ENCODE measurements around the gene HOXB3.

The HOXB3 gene

DNA sequence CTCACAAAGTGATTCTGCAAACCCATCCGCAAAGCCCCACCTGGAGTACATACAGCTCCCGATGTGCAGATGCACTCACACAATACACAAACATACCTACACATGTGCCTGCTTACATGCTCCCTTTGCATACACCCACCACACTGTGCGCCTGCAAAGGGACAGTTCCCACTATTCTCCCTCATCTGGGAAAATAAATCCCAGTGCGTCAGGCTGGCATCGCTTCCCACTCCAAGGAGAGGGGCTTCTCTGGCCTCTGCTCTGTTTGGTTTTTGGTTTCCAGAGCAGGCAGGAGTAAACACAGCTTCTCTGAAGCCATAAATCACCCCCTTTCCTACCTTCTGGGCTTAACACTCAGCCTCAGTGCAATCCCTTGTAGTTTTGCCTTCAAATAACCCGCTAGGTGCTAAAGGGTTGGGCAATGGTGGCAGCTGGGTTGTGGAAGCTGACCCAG lies 26.6 kb downstream of the HOXB3 start:
- no peaks in the 10 kb centered on the region for H3K9me3 ChIP-seq (ENCODE audit: control insufficient read depth, low read length)
- no peak overlapping the region for H3K4me3 ChIP-seq (ENCODE audit: low read length)
- no peak overlapping the region for H3K9ac ChIP-seq (ENCODE audit: low read length)
- peaks cover 38% of the 10 kb centered on the region for H3K4me1 ChIP-seq (ENCODE audit: control insufficient read depth, insufficient read depth, low read length)
- no peaks in the 10 kb centered on the region for H3K36me3 ChIP-seq (ENCODE audit: control insufficient read depth, insufficient read depth, low read length)
- H3K27me3 ChIP-seq (ENCODE audit: control insufficient read depth, insufficient read depth, low read length) = peaks cover 92% of the 10 kb centered on the region

DNA sequence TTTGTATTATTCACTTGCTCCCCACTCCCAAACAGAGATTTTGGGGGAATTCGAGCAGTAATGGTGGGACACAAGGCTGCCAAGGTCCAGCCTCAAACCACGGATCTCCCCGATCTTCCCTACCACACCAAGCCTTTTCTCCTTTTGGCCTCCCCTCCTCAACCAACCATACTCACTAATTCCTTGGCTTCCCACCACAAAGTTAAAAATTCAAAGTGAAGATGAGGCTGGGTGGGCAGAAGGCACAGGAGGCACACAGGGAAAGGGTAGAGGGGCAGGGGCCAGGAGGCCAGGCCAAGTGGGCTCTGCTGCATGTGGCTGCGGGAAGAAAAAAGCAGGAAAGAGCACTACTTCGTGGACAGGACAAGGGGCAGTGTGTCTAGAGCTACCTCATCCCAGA lies 27.1 kb downstream of the HOXB3 start:
- no peak overlapping the region for H3K9ac ChIP-seq (ENCODE audit: low read length)

DNA sequence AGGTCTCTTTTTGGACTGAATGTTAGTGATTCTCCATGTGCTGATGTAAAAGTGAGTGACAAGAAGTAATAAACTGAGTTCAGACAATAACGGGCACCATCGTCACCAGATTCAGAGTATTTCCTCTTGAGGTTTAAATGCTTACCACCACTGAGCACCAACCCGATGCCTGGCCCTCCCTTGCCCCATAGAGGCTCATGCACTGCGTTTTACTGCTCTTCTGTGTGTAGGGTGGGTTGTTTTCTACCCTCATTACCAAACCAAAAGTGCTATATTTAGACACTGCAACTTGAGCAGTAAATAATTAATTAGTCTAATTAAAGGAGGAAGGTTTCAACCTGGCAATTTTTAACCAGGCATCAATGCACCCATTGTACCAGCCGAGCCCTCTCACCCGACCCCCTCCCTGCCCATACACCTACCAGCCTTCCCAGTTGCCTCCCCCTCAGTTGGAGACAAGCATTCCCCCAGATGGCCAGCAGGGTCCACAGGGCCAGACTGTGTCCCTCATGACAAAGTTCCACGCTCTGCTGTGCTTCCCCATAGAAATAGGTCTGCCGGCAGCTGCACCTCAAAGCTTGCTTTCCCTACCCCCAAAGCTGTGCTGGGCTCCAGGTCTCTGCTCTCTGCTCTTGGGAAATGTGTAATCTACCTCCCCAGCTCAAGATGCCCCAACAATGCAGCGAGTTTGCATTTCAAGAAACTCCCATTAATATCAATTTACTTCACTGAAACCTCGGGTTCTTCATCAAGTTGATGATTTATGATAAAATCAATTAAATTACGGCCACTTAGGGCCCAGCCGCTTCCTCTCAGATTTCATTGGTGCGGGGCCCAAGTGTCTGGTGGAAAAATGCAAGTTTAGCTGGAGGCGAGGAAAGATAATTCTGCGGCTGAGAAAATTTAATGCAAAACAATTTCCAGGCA lies 27.9 kb downstream of the HOXB3 start:
- Histone ChIP-seq H3K36me3 (ENCODE audit: control insufficient read depth, insufficient read depth, low read length) (no peaks in the 10 kb centered on the region), H3K27me3 (ENCODE audit: control insufficient read depth, insufficient read depth, low read length) (peaks cover 92% of the 10 kb centered on the region), H3K4me1 (ENCODE audit: control insufficient read depth, insufficient read depth, low read length) (peaks cover 34% of the 10 kb centered on the region), H3K9ac (ENCODE audit: low read length) (no peak overlapping the region), H3K9me3 (ENCODE audit: control insufficient read depth, low read length) (no peaks in the 10 kb centered on the region), H3K4me3 (ENCODE audit: low read length) (no peak overlapping the region)

More for the DNA sequence above, 27.1 kb downstream of the HOXB3 start:
- peaks cover 92% of the 10 kb centered on the region for H3K27me3 ChIP-seq (ENCODE audit: control insufficient read depth, insufficient read depth, low read length)
- no peaks in the 10 kb centered on the region for H3K9me3 ChIP-seq (ENCODE audit: control insufficient read depth, low read length)
- no peaks in the 10 kb centered on the region for H3K36me3 ChIP-seq (ENCODE audit: control insufficient read depth, insufficient read depth, low read length)
- no peak overlapping the region for H3K4me3 ChIP-seq (ENCODE audit: low read length)
- peaks cover 37% of the 10 kb centered on the region for H3K4me1 ChIP-seq (ENCODE audit: control insufficient read depth, insufficient read depth, low read length)

DNA sequence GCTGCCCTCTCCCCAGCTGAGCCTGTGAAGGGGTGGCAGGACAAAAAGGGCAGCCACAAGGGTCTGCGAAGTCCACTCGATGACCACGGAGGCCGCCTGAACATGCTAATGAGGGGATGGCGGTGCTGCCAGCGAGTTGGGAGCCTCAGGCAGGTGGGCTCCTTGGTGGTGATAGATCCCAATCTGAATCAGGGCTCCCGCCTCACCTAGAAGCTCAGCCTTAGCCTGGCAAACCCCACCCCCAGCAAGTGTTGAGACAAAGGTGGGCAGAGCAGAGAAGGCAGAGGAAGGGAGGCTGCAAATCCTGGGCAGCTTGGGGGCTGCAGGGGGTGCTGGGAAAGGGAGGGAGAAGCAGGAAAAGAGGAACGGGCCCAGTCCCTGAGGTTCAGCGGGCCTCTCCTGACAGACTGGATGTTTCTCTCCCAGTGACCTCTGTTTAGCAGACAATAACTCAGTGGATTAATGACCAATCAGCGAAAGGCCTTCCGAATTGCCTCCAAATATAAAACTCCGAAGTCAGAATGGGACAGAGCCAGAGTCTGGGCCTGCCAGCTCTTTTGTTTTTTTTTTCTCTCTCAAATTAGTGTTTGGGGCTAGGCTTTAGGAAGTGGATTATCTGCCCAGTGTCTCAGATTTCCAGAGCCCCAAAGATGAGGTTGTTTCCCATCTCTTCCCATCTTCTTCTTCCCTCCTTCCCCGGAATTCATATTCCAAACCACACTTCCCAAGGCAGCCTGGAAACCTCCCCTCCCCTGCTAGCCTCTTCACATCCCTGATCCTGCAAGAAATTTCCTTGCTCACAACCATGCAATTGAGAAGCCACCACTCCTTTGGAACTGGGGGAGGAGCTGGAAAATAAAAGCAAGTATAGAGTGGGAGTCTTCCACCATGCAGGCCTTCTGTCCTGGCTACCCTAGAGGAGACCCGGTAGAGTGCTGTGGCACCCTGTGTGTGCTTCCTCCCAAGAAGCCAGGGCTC lies 29.9 kb downstream of the HOXB3 start:
- Histone ChIP-seq H3K27me3 (ENCODE audit: control insufficient read depth, insufficient read depth, low read length) (peaks cover 90% of the 10 kb centered on the region), H3K4me3 (ENCODE audit: low read length) (no peak overlapping the region), H3K9ac (ENCODE audit: low read length) (no peak overlapping the region), H3K9me3 (ENCODE audit: control insufficient read depth, low read length) (no peaks in the 10 kb centered on the region), H3K4me1 (ENCODE audit: control insufficient read depth, insufficient read depth, low read length) (peaks cover 34% of the 10 kb centered on the region), H3K36me3 (ENCODE audit: control insufficient read depth, insufficient read depth, low read length) (no peaks in the 10 kb centered on the region)

DNA sequence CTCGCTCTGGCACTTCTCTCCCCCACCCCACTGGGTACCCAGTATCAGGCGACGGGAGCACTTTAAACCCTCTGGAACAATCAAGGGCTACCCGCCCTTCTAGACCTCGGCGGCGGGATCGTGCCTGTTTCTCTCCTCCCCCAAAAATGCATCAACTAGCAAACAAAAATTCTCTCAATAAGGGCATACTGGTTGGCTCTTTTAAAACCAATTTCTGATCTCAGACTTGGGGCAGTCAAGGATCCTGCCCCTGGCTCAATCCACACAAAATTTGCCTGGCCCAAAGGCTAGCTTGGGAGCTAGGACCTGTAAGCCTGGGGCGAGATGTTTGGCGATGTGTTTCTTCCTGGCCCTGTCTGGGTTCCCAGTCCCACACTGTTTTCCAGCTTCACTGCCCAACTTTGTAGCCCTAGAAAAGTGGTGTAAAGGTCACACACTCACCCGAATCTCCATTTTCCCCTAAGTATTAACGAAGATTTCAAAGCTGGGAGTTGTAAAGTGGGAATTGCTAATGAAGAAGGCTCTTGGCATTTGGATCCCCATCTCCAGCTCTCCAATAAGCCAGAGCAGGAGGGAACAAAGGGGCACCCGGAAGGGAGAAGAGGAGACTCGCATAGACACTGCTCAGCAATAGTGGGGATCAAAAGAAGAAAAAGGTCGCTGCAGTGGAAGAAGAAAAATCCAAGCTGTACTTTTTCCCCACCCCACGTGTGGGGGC lies 30.8 kb downstream of the HOXB3 start:
- Histone ChIP-seq H3K27me3 (ENCODE audit: control insufficient read depth, insufficient read depth, low read length) (peaks cover 90% of the 10 kb centered on the region), H3K36me3 (ENCODE audit: control insufficient read depth, insufficient read depth, low read length) (no peaks in the 10 kb centered on the region), H3K9ac (ENCODE audit: low read length) (no peak overlapping the region), H3K4me3 (ENCODE audit: low read length) (no peak overlapping the region), H3K4me1 (ENCODE audit: control insufficient read depth, insufficient read depth, low read length) (peaks cover 37% of the 10 kb centered on the region), H3K9me3 (ENCODE audit: control insufficient read depth, low read length) (no peaks in the 10 kb centered on the region)

DNA sequence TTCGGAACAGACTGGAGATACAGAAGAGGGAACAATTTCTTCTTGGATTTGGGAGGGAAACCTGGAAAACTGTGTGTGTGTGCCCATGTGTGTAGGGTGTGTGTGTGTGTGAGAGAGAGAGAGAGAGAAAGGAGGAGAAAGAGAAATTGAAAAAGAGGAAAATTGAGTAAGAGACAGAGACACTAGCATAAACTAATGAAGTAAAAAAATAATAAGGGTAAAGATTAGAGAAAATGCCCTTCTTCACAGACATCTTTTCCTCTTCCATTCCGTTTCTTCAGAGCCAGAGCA lies 31.3 kb downstream of the HOXB3 start:
- Histone ChIP-seq H3K36me3 (ENCODE audit: control insufficient read depth, insufficient read depth, low read length) (no peaks in the 10 kb centered on the region), H3K27me3 (ENCODE audit: control insufficient read depth, insufficient read depth, low read length) (peaks cover 93% of the 10 kb centered on the region), H3K9ac (ENCODE audit: low read length) (no peak overlapping the region), H3K9me3 (ENCODE audit: control insufficient read depth, low read length) (no peaks in the 10 kb centered on the region), H3K4me3 (ENCODE audit: low read length) (no peak overlapping the region), H3K4me1 (ENCODE audit: control insufficient read depth, insufficient read depth, low read length) (peaks cover 37% of the 10 kb centered on the region)

DNA sequence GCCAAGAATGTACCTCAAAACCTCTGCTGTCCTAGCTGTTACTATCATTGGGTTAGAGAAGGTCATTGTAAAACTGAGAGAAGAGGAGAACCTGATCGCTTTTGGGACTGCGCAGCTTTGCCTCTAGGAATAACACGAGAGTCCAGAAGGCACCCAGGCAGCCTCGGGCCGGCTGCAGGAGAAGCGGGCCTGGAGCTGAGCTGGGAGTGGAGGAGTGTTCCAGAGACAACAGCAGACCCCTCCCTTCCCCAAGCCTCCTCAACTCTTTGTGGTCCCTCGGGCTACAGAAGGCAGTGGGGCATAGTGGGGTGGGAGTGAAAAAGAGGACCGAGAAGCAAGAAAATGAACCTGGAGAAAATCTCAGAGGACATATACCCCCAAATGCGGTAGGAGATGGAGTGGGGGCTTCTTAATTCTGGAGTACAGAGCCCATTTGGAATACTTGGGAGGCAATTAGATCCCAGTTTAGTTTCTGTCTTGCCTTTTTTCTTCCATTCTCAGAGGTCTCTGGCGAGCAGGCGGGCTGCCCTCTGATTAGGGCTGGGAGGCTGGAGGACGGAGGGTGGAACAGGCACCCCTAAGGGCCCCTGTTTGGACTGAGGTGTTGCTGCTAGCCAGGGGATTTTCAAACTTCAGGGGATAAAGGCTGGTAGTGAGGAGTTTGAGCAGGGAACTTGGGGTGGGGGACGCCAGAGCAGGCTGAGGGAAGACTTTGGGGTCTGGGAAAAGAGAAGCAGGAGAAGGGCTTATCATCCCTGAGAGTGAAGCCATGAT lies 31.8 kb downstream of the HOXB3 start:
- no peak overlapping the region for H3K4me3 ChIP-seq (ENCODE audit: low read length)
- H3K4me1 ChIP-seq (ENCODE audit: control insufficient read depth, insufficient read depth, low read length) = peaks cover 37% of the 10 kb centered on the region
- H3K27me3 ChIP-seq (ENCODE audit: control insufficient read depth, insufficient read depth, low read length) = peaks cover 93% of the 10 kb centered on the region
- no peak overlapping the region for H3K9ac ChIP-seq (ENCODE audit: low read length)
- H3K36me3 ChIP-seq (ENCODE audit: control insufficient read depth, insufficient read depth, low read length) = no peaks in the 10 kb centered on the region
- H3K9me3 ChIP-seq (ENCODE audit: control insufficient read depth, low read length) = no peaks in the 10 kb centered on the region

DNA sequence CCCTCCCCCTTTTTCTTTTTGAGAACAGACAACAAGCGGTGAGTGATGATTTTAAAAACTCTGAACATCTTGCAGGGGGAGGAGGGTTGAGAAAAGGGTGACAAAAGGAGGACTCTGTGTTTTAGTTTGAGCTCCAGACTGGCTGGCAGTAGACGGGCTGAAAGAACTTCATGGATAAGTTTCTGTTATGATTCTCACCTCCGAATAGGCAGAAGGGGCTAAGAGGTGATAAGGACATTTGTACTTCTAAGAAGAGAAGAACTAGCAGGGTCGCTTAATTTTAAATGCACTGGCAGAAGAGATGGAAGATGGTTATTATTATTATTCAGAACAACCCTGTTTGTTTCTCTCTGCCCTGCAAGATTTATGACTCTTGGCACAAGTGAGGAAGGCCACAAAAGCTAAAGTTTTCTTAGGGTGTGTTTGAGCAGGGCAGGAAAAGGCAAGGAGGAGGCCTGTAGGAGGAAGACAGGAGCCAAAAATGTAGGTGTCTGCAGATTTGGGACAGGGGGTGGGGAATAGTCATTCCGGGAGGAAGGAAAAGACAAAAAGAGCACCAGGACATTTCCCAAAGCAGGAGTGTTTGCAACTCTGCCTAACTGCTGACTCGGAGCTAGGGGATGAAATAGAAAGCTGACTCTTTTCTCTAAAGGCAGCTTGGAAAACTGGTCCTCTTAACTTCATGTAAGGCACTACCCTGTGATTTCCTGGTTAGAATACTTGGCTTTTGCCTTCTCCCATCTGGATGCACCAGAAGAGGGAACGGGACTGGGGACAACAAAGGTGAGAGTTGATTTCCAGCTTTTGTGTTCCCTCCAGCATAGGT lies 33.3 kb downstream of the HOXB3 start:
- Histone ChIP-seq H3K9ac (ENCODE audit: low read length) (no peak overlapping the region), H3K27me3 (ENCODE audit: control insufficient read depth, insufficient read depth, low read length) (peaks cover 94% of the 10 kb centered on the region), H3K36me3 (ENCODE audit: control insufficient read depth, insufficient read depth, low read length) (no peaks in the 10 kb centered on the region), H3K9me3 (ENCODE audit: control insufficient read depth, low read length) (no peaks in the 10 kb centered on the region), H3K4me1 (ENCODE audit: control insufficient read depth, insufficient read depth, low read length) (peaks cover 34% of the 10 kb centered on the region), H3K4me3 (ENCODE audit: low read length) (no peak overlapping the region)

DNA sequence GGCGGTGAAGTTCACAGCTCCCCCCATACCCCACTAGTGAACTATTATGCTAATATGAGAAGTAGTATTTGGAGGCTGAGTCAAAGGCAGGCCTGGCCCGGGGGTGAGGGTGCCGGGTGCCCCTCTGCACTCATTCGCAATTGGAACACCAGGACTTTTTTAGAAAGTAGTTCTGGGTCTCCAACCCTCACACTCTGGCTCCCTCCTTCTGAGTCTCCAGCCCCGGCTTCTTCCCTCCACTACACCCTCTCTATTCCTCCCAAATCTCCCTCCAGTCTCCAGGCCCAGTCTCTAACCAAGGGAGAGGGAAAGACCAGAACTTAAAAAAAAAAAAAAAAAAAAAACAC lies 33.8 kb downstream of the HOXB3 start:
- Histone ChIP-seq H3K4me3 (ENCODE audit: low read length) (no peak overlapping the region), H3K27me3 (ENCODE audit: control insufficient read depth, insufficient read depth, low read length) (peaks cover 94% of the 10 kb centered on the region), H3K9me3 (ENCODE audit: control insufficient read depth, low read length) (no peaks in the 10 kb centered on the region), H3K9ac (ENCODE audit: low read length) (no peak overlapping the region), H3K4me1 (ENCODE audit: control insufficient read depth, insufficient read depth, low read length) (peaks cover 28% of the 10 kb centered on the region), H3K36me3 (ENCODE audit: control insufficient read depth, insufficient read depth, low read length) (no peaks in the 10 kb centered on the region)

DNA sequence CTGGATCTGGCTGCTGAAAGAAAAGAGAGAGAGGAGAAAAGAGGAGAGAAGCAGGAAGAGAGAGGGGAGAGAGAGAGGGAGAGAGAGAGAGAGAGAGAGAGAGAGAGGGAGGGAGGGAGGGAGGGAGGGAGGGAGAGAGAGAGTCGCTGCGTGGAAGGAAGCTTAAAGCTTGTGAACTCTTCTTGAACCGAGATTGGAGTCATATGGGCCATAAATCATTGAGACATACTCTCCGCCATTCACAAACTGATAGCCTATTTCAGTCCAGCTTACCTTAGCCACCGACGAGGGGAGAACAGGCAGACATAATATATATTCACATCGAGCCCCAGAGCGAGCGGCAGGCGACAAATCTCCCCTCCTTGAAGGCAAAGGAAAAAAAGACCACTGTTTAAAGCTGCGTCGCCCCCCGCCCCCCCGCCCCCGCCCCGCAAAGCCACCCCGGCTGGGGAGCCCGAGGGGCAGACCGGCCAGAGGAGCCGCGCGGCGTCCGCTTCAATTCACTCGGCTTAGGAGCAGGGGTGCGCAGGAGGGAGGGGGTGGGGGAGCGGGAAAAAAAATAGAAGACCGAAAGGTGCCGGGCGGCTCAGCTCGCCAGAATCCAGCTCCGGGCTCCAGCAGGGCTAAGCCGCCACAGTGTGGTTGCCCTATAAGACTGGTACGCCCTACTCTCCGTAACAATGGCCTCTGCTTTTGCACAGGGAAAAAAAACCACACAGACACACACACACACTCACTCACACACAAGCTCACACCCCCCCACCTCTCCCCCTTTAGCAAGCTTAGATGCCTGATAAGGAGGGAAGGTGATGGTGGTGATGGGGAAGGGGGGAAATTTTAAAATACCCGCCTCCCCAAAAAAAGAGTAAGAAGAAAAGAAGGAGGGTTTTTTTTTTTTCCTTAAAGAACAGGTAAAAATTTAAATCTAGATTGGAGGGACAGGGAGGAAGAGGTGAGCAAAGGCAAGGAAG lies 34.5 kb downstream of the HOXB3 start:
- Histone ChIP-seq H3K9me3 (ENCODE audit: control insufficient read depth, low read length) (no peaks in the 10 kb centered on the region), H3K4me3 (ENCODE audit: low read length) (no peak overlapping the region), H3K27me3 (ENCODE audit: control insufficient read depth, insufficient read depth, low read length) (peaks cover 95% of the 10 kb centered on the region), H3K9ac (ENCODE audit: low read length) (peak overlapping the region; percentile 55), H3K4me1 (ENCODE audit: control insufficient read depth, insufficient read depth, low read length) (peaks cover 21% of the 10 kb centered on the region), H3K36me3 (ENCODE audit: control insufficient read depth, insufficient read depth, low read length) (no peaks in the 10 kb centered on the region)

All from mucosa of stomach (tissue), 1 donor.